Activated gamma-delta T cell (primary cell): ENCODE results near the gene MRM2.

Experiments
- DNase-seq: peaks from one replicate; lab custom pipeline; 2025; lab: John Stamatoyannopoulos, UW

MRM2 gene

GRCh38 chr7:2222516-2222915, 19.5 kb downstream of the MRM2 start:
- DNase-seq = no peak

DNA sequence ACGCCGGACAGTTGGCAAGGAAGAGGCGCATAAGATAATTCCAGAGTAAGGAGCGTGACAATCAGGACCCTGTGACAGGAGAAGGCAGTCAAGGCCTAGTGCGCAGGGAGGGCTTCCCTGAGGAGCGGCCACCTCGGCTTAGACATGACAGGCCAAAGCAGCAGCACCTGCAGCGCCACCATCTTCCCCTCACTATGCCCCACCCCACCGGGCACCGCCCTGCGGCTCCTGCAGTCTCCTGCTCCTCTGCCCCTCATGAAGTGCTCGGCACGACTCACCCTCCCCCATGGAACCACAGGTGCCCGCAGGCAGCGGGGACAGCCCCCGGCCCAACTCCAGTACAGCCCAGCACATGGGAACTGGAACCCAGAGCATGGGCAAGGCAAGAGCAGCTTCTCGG, 21.1 kb downstream of the MRM2 start:
- DNase-seq = no peak

DNA sequence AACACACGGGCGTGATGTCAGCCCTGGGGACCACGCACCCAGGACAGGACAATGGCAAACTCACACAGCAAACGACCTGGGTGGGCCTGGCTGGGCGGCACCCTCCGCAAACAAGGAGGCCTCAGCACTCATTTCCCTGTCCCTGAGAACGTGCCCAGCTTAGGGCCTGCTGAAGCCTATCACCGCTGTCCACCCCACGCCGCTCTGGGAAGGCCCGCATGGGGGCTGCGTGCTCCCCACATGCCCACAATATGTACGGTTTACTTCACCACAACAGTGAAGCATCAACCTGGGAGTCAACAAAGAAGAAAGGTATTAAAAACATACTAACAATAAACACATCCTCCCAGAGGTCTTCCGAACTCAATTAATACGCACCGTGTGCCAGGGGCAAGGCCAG, 21.5 kb downstream of the MRM2 start:
- no peak for DNase-seq

DNA sequence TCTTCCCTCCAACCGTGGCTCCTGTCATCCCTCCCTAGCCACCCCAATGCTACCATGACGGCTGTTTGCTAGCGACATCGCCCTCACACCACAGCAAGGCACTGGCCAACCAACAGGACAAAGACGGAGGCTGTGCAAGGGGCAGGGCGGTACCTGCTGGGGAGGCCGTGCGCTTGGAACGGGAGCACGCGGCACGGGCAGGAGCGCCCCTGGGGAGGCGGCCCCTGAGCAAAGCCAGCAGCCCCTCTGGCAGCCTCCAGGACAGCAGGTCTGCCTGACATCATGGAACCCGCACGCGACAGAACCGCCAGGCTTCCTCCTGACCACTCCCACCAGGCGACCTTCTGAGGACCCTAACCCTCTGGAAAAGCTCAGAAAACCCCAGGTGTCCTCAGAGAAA, 22.0 kb downstream of the MRM2 start:
- no peak for DNase-seq

DNA sequence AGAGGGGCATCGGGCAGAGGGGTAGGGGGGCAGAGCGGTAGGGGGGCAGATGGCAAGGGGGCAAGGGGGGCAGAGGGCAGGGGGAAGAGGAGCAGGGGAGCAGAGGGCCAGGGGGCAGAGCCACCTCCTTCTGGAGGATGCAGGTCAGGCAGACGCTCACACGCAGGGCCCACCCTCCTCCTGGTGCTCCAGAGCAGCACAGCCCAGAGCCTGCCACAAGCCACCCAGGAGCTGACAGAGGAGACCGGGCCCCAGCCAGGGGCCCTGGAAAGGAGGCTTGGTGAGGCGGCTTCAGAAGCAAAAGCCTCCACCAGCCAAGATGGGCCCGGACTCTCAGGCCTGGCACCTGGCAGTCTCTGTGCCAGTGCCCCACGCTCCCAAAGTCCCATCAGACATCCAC, 22.4 kb downstream of the MRM2 start:
- DNase-seq = no peak

DNA sequence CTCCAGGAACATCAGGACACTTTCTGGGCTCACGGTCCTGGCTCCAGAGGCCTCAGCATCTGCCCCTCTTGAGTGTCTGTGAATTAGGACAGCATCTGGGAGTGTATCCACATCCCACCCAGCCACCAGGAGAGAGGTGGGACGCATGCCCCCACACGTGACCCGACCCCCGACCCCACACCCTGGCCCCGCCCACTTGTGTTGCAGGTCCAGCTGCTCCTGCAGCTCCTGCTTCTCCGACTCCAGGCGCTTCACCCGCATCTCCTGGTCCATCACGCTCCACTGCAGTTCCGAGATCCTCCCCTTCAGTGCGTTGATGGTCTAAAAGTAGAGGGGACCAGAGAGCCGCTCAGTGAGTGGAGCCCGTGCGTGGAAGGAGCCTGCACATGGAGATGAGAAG, 22.9 kb downstream of the MRM2 start:
- DNase-seq = no peak

DNA sequence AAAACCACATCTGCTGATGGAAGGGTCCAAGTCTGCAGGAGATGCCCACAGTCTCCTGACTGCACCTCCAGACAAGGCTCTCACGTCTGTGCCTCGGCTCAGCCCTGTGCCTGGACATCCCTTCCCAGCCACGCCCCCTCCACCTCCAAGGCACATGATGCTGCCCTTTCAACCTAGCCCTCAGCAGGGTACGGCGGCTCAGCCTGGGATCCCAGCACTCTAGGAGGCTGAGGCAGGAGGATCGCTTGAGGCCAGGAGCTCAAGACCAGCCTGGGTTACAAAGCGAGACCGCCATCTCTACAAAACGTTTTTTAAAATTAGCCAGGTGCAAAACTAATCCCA, 23.6 kb downstream of the MRM2 start:
- DNase-seq = no peak

GRCh38 chr7:2217716-2218443, 24.1 kb downstream of the MRM2 start:
- no peak for DNase-seq

DNA sequence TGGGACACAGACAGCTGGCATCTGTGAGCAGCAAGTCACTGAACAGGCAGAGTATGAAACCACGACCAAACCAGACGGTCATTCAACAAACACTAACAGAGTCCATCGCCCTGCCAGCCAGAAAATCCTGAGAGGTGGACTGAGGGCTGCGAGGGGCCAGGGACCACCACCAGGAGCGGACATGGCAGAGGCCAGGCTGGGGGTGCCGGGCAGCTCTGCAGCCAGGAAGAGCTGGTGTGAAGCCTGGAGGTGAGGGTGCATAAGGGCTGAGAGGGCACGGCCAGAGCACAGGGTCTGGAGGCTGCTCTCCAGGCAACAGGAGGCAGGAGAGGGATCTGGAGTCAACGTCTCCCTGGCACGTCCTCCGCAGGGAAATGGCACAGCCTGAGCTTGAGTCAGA, 24.8 kb downstream of the MRM2 start:
- no peak for DNase-seq

DNA sequence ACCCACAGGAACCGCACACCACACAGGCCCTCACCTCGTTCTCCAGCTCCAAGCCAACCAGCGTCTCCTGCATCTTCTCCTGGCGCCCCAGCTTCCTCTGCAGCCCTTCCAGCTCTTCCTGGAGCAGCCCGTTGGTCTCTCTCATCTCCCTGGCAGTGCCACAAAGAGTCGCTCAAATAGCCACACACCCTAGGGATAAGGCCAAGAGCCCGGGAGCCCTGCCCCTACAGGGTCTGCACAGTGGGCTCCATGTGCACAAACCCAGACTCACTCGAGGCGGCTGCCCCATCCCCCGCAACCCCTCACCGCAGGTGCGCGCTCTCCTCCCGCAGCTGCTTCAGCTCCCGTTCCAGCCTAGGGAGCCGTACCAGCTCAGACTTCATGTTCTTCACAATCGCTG, 26.2 kb downstream of the MRM2 start:
- DNase-seq = no peak

- no peak for DNase-seq
Observed at GRCh38 chr7:2214636-2215035, 27.4 kb downstream of the MRM2 start.

GRCh38 chr7:2213551-2214215, 28.3 kb downstream of the MRM2 start:
- no peak for DNase-seq

DNA sequence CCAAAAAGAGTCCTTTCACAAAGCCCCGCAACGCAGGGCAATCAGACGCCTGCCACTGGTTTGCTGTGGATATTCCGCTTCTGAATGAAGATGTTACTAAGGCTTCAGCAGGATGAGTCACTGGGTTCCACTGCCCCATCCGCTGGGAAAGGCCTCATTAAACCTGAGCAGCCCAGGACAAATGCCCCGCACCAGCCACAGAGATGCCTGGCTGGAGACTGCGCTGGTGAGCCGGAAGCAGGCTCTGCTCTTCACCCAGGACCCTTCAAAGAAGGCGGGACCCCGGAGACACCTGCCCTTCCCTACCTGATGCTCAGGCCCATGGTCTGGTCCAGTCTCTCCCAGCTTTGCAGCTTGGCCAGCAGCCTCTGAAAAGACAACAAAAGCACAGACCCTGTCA, 29.1 kb downstream of the MRM2 start:
- DNase-seq = no peak

DNA sequence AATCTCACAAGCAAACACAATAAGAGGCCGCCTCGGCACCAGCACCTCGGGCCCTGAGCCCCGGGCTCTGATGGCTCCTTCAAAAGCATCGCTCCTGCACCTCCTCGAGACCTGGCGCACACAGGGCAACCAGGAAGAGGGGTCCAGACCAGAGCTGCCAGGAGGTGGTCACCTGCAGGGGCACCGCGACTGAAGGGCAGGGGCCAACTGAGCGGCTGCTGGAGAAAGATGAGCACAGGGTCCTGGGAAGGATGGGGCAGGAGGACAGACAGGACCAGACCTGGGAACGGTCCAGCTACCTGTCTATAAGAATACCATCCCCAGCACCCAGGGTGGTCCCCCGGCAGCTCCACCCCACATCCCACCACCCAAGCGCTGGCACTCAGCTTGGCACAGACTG, 30.1 kb downstream of the MRM2 start:
- no peak for DNase-seq

DNA sequence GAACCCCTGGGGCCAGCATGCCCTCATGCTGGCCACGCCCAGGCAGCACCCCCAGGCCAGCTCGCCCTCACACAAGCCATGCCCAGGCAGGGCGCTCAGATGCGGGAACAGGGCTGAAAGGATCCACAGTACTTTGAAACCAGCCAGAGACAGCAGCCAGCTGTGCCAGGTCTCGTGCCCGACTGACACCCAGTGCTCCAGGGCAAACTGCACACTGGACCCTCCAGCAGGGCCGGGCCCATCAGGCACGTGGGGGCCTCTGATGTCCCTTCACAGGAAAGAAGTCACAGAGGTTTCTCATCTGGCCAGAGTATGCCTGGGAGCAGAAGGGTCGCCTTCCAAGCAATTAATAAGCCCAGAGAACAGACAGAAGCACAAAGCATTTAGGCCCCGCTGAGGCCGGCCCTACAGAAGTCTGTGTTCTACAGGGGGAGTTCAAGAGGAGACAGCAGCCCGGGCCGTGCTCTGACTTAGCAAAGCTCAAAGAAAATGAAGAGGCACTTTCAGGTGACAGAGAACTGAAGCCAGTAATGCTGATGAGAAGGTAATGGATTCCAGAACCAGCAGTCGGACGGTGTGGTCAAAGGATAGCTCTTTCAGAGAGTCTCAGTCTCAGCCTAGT, 30.6 kb downstream of the MRM2 start:
- no peak for DNase-seq

DNA sequence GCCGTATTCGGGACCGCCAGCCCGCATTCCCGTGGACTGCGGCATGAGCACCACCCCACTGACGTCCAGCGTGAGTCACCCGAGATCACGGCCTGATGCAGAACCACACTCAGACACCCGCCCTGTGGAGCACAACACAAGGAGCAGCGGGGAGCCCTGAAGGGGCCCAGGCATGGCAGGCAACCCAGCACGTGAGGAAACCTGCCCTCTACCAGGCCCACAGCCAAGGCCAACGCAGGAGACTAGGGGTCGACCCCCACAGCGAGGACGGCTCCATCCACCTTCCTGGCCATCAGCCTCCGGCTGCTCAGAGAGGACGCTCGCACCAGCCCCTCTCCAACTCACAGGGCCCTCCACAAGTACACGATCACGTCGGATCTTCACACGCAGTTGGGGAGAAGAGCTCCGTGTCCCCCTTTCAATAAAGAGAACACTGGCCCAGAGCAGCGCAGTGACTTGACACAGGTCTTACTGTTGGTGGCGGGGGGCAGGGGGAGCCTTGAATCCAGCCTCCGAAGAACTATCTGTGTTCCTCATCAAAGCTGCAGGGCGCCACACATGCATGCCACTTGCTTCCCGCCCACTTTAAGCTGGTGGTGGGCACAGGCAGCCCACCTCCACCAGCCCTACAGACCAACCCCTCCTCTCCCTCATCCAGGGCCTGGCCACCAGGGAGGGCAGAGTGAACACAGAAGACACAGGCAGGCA, 31.3 kb downstream of the MRM2 start:
- DNase-seq = no peak

DNA sequence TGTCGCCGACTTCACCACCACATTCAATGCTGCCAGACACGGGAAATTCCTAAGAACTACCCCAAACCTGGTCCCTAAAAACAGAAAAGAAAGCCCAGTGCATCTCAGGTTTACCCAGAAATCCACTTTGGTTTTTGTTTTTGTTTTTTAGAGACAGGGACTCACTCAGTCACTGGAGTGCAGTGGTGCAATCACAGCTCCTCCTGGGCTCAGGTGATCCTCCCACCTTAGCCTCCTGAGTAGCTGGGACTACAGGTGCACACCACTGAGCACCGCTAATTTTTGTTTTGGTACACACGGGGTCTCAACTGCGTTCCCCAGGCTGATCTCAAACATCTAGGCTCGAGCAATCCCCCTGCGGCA, 32.1 kb downstream of the MRM2 start:
- no peak for DNase-seq

DNA sequence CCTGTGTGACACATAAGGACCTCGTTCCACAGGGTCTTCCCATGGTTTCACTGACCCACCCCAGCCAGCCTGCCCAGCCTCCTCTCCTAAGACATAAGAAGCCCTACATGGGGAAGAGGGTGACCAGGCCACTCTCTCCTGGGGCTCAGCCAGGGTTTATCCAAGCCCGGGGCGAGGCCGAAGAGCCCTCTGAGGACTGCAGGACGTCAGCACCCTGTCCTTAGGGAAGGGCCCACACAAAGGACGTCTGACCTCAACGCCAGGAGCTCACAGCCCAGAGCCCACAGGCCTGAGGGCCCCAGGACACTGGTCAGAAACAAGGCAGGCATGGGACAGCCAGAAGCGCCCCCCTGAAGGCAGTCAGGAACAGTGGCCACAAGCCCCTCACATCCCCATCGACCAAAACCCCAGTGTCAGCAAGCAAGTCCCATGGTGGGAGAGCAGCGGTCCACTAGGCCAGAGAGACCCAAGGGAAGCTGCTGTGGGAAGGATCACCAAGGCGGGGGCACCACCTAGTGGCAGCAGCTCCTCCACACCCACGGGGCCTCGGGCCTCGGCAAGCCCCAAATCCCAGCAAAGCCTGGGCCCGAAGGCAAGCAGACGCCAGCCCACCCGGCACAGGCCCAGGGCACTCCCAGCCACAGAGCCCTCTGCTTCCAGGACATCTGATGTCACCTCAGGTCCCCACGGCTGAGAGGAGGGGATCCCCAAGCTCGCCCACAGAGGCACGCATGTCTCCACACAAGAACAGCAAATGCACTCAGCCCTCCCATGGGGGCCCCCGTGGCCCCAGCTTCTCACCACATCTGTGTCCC, 32.7 kb downstream of the MRM2 start:
- DNase-seq = no peak

DNA sequence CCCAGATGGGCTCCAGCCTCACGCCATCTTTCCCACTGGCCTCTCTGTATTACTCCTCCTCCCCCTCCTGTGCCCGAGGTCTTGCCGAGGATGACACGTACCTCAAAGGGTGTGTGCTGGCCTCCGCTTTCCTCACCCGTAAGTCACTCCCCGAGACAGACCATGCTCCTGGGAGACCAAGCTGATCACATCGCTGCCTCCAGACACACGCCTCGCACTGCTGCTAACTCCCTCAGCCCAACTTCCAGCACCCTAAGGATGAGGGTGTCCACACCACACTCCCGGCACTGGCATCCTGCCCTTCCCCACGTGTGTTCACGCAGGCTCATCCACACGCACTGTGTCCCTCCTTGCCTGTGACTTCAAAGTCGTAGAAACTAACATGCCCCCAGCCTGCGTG, 33.3 kb downstream of the MRM2 start:
- DNase-seq = no peak

- DNase-seq = no peak
Observed at GRCh38 chr7:2205036-2205780, 36.8 kb downstream of the MRM2 start.

GRCh38 chr7:2204446-2204845, 37.6 kb downstream of the MRM2 start:
- DNase-seq = no peak
